DND-41 (cell line): ENCODE results near the gene ORC5.

Experiments used
- ATAC-seq: fragments of 200-7000 bp; cut with Tn5 transposase; 3 replicates; pipeline ENCODE4 v1.9.1; 2021; ENCODE audit warnings: low read depth; ENCODE audit not compliant: insufficient read depth
- DNase-seq: peaks from one replicate; pipeline ENCODE4 v3.0.0-alpha.2; 2020
- H2AFZ ChIP-seq: 2 replicates; pipeline ENCODE4 v1.6.0; 2012; ENCODE audit warnings: low read depth, low read length
- H3K27ac ChIP-seq: 2 replicates; pipeline ENCODE4 v1.5.1; 2012; ENCODE audit warnings: low read length, inconsistent platforms
- H3K27me3 ChIP-seq: fragments of 200-600 bp; sonication (generic); 2 replicates; pipeline ENCODE4 v1.6.0; 2012; ENCODE audit warnings: low read length, mild to moderate bottlenecking, inconsistent platforms; ENCODE audit not compliant: insufficient read depth, poor library complexity
- H3K36me3 ChIP-seq: 2 replicates; pipeline ENCODE4 v1.5.1; 2012; ENCODE audit warnings: low read length, inconsistent platforms; ENCODE audit not compliant: insufficient read depth
- H3K4me1 ChIP-seq: 2 replicates; pipeline ENCODE4 v1.5.1; 2012; ENCODE audit warnings: mild to moderate bottlenecking, low read length; ENCODE audit not compliant: insufficient read depth
- H3K4me2 ChIP-seq: 2 replicates; pipeline ENCODE4 v1.6.0; 2012; ENCODE audit warnings: mild to moderate bottlenecking, moderate library complexity, low read length, inconsistent platforms; ENCODE audit not compliant: insufficient read depth
- H3K4me3 ChIP-seq, 2 experiments: fragments of 200-600 bp in 1 of 2; shearing (Covaris generic) in 1 of 2; 2 replicates each; pipeline ENCODE4 v1.5.1; 2012 to 2016; ENCODE audit warnings: inconsistent platforms in 2 of 2, low read length in 2 of 2, mild to moderate bottlenecking in 2 of 2, low read depth in 1 of 2, moderate library complexity in 1 of 2
- H3K79me2 ChIP-seq: 2 replicates; pipeline ENCODE4 v1.6.0; 2012; ENCODE audit warnings: low read length, inconsistent platforms; ENCODE audit not compliant: insufficient read depth
- H3K9ac ChIP-seq: 2 replicates; pipeline ENCODE4 v1.6.0; 2012; ENCODE audit warnings: low read depth, mild to moderate bottlenecking, inconsistent platforms, low read length, moderate library complexity
- H3K9me3 ChIP-seq: 2 replicates; pipeline ENCODE4 v1.5.1; 2012; ENCODE audit warnings: low read length, moderate library complexity, mild to moderate bottlenecking, inconsistent platforms; ENCODE audit not compliant: insufficient read depth, severe bottlenecking
- H4K20me1 ChIP-seq: 2 replicates; pipeline ENCODE4 v1.6.0; 2012; ENCODE audit warnings: low read length; ENCODE audit not compliant: insufficient read depth
- CTCF ChIP-seq: IDR thresholded peaks from 2 replicates; pipeline ENCODE4 v1.5.1; 2012; ENCODE audit warnings: borderline replicate concordance, low read length, moderate library complexity, mild to moderate bottlenecking; ENCODE audit not compliant: poor library complexity, severe bottlenecking; ENCODE audit errors: extremely low read depth
- EZH2 ChIP-seq: IDR thresholded peaks from 3 replicates; pipeline ENCODE4 v1.6.1; 2012; ENCODE audit warnings: borderline replicate concordance, low read depth, mild to moderate bottlenecking, moderate library complexity, low read length, inconsistent platforms; ENCODE audit not compliant: severe bottlenecking

ORC5 gene

DNA sequence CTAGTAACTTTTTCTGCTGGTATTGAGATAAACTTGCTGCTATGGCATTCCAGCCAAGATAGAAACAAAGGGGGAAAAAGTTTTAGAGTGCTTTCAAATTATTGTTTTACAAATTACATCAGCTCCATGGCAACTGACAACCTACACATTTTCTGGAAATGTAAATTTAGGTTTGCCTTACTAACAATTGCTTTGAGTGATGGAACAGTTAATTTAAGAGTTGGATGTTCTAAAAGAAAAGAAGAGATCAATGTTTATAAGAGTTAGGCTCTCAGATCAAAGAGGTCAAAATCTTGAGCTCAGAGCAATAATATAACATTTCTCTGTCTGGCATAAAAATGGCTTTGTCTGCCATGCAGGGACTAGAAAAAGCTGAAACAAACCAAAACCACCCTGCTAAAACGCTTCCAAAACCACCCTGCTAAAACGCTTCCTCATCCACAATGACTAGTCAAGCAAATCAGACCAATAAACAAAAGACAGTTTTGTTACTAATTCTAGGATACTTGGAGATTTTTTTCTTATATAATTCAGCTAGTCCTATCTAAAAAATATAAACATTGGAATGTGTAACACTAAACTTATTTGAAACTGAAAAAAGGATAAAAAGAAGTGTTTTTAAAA is 32.3 kb downstream of the ORC5 start:
- no peak overlapping the region for H3K4me2 ChIP-seq
- DNase-seq (no peak), ATAC-seq (no peak)
- H2AFZ ChIP-seq = no peak overlapping the region
- H3K9me3 ChIP-seq = peaks cover 19% of the 10 kb centered on the region
- no peaks in the 10 kb centered on the region for H3K27me3 ChIP-seq
- TF ChIP-seq CTCF (no peak), EZH2 (no peak)
- no peaks in the 10 kb centered on the region for H3K4me1 ChIP-seq
- H3K36me3 ChIP-seq = peaks cover 29% of the 10 kb centered on the region
- H3K27ac ChIP-seq = no peak overlapping the region
- H4K20me1 ChIP-seq = no peaks in the 10 kb centered on the region
- H3K4me3 ChIP-seq = no peak overlapping the region
- no peak overlapping the region for H3K9ac ChIP-seq
- no peaks in the 10 kb centered on the region for H3K79me2 ChIP-seq

DNA sequence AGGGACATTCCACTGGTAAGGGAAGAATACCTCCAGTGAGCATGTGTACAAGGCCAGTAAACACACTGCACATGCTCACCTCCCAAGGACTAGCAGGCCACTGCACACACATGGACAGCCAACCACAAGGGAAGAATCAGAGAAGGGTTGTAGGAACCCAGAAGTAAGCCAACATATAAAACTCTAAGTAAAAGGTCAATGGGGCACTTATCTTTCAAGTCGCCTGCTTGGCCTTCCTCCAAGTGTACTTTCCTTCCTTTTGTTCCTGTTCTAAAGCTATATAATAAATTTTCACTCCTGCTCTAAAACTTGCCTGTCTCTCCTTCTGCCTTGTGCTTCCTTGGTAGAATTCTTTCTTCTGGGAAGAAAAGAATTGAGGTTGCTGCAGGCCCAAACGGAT is 33.0 kb downstream of the ORC5 start:
- no peak overlapping the region for H3K27ac ChIP-seq
- DNase-seq (no peak), ATAC-seq (no peak)
- no peaks in the 10 kb centered on the region for H3K27me3 ChIP-seq
- H4K20me1 ChIP-seq = no peaks in the 10 kb centered on the region
- no peaks in the 10 kb centered on the region for H3K79me2 ChIP-seq
- peaks cover 22% of the 10 kb centered on the region for H3K36me3 ChIP-seq
- H2AFZ ChIP-seq = no peak overlapping the region
- no peak for TF ChIP-seq CTCF
- no peak for TF ChIP-seq EZH2
- H3K4me1 ChIP-seq = no peaks in the 10 kb centered on the region
- no peak overlapping the region for H3K4me3 ChIP-seq
- H3K9me3 ChIP-seq = peaks cover 14% of the 10 kb centered on the region
- no peak overlapping the region for H3K9ac ChIP-seq
- no peak overlapping the region for H3K4me2 ChIP-seq

DNA sequence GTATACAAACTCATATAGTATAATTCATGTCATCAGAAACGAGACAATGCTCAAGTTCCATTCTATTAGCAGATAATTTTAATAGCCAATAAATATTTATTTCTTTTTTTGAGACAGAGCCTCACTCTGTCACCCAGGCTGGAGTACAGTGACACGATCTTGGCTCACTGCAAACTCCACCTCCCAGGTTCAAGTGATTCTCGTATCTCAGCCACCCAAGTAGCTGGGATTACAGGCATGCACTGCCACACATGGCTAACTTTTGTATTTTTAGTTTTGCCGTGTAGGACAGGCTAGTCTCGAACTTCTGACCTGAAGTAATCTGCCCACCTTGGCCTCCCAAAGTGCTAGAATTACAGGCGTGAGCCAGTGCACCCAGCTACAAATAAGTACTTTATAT is 45.7 kb downstream of the ORC5 start:
- H3K9ac ChIP-seq = no peak overlapping the region

More for the DNA sequence above, 45.7 kb downstream of the ORC5 start:
- H3K27me3 ChIP-seq = no peaks in the 10 kb centered on the region
- H2AFZ ChIP-seq = no peak overlapping the region
- peaks cover 57% of the 10 kb centered on the region for H3K36me3 ChIP-seq
- H3K27ac ChIP-seq = no peak overlapping the region
- no peaks in the 10 kb centered on the region for H3K9me3 ChIP-seq
- no peaks in the 10 kb centered on the region for H3K4me1 ChIP-seq
- H3K4me2 ChIP-seq = no peak overlapping the region
- no peaks in the 10 kb centered on the region for H4K20me1 ChIP-seq
- DNase-seq = no peak
- no peak for TF ChIP-seq EZH2
- TF ChIP-seq CTCF = no peak
- no peaks in the 10 kb centered on the region for H3K79me2 ChIP-seq
- no peak for ATAC-seq
- no peak overlapping the region for H3K4me3 ChIP-seq
